Stomach (tissue), 9 donors: ENCODE results near the gene PLEKHH2. TPM values are rescaled to one million over a fixed set of nuclear protein-coding genes. Genes with fewer than 3 reads are reported as not detected.

ENCODE experiments used
- DNase-seq, 2 donors: peaks; one replicate each; pipeline versions ENCODE4 v3.0.0 to v3.0.0-alpha.2; 2013 to 2019
- H3K27ac ChIP-seq, 5 donors: fragments of 200-600 bp in 4 of 5; sonication (generic) in 4 of 5; one replicate each; pipeline ENCODE4 v1.5.1; 2013 to 2019; ENCODE audit warnings: mild to moderate bottlenecking in 1 of 5, moderate library complexity in 1 of 5
- H3K27me3 ChIP-seq, 3 donors: fragments of 200-600 bp; sonication (generic); one replicate each; pipeline ENCODE4 v1.5.1; 2017 to 2019; ENCODE audit warnings: mixed run types in 1 of 3
- H3K36me3 ChIP-seq, 4 donors: fragments of 200-600 bp; sonication (generic); 1 replicate in 3 of 4; 2 replicates in 1 of 4; pipeline ENCODE4 v1.5.1; 2016 to 2019
- H3K4me1 ChIP-seq, 4 donors: fragments of 200-600 bp; sonication (generic); one replicate each; pipeline ENCODE4 v1.5.1; 2016 to 2019
- H3K4me3 ChIP-seq, 4 donors: fragments of 200-600 bp; sonication (generic) in 3 of 4; one replicate each; pipeline ENCODE4 v1.5.1; 2016 to 2019; ENCODE audit warnings: mild to moderate bottlenecking in 1 of 4
- H3K9me3 ChIP-seq, 4 donors: fragments of 200-600 bp; sonication (generic); one replicate each; pipeline ENCODE4 v1.5.1; 2016 to 2019
- CTCF ChIP-seq, 7 experiments: fragments of 450-650 bp in 4 of 7; fragments of 200-600 bp in 3 of 7; sonication (generic) in 3 of 7; IDR thresholded peaks; one replicate each; pipeline ENCODE4 v1.5.1; 2016 to 2019; ENCODE audit warnings: antibody characterized with exemption in 7 of 7, control low read depth in 2 of 7, mild to moderate bottlenecking in 1 of 7
- EP300 ChIP-seq: sonication (generic); formaldehyde crosslinking; IDR thresholded peaks from one replicate; pipeline ENCODE4 v1.6.1; 2017; ENCODE audit warnings: antibody characterized with exemption
- POLR2A ChIP-seq, 4 donors: fragments of 450-650 bp; IDR thresholded peaks; one replicate each; pipeline ENCODE4 v1.6.1; 2016; ENCODE audit warnings: antibody characterized with exemption in 4 of 4, control low read depth in 2 of 4, mild to moderate bottlenecking in 1 of 4, moderate library complexity in 1 of 4
- POLR2AphosphoS5 ChIP-seq, 3 donors: sonication (generic); formaldehyde crosslinking; IDR thresholded peaks; one replicate each; pipeline ENCODE4 v1.6.1; 2016; ENCODE audit warnings: antibody characterized with exemption in 3 of 3
- WGBS, 5 donors: extraction: QIAGEN DNeasy Blood & Tissue Kit in 3 of 5; methylation state at CpG; one replicate each; pipeline versions ENCODE4 v1.1.5 to v1.1.7; 2013 to 2018; 5-methylcytosine and 5-hydroxymethylcytosine counted together
- intact Hi-C: fragments of 100-400 bp; cut with DNase I; formaldehyde crosslinking; loops from one replicate; pipeline ENCODE4 v1.15.1; 2023; ENCODE audit warnings: low total_unique reads
- polyA plus RNA-seq, 3 donors: library from polyadenylated mRNA; stranded (reverse); fragments of 200-250 nt; gene quantifications; one replicate each; pipeline ENCODE4 v1.2.3, GENCODE V29; 2013
- total RNA-seq, 5 donors: library from RNA; depleted of rRNA; stranded (reverse); fragments of >200 nt; gene quantifications; one replicate each; pipeline versions ENCODE4 v1.1.0 to v1.2.3, GENCODE V29; 2014 to 2016
- donor health status: healthy with polysubstance abuse.
- donor health status: Bipolar disorder and iron deficiency.
- donor health status: healthy.

Gene PLEKHH2
- total and polyA plus RNA-seq, 8 donors = 1.8 to 130 (median 11.1) TPM

DNA sequence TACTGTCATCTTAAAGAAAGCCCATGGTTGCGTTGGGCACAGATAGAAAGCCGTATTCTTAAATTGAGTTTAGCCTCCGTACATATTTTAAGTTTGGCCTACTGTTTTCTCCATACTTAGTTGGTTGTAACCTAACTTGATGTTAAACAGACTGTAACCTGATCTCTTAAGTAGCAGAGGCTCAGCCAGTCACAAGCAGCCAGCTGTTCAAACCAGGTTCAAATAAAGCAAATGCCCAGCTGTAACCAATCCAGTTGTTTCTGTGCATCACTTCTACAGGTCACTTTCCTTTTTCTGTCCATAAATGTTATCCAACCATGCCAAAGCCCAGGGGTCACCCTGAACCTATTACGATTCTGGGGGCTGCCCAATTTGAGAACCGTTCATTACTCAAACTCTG lies 31.2 kb upstream of the PLEKHH2 start:
- Histone ChIP-seq H3K4me3 (no peak overlapping the region), H3K4me1 (no peaks in the 10 kb centered on the region), H3K9me3 (no peaks in the 10 kb centered on the region), H3K36me3 (no peaks in the 10 kb centered on the region), H3K27me3 (no peaks in the 10 kb centered on the region), H3K27ac (no peak overlapping the region)
- no peak for DNase-seq
- intact Hi-C loops = no loop called here
- TF ChIP-seq POLR2A (IDR thresholded peaks at IDR 0.05) = no peak
- TF ChIP-seq CTCF (IDR thresholded peaks at IDR 0.05) = no peak
- no peak for TF ChIP-seq EP300
- TF ChIP-seq POLR2AphosphoS5 (IDR thresholded peaks at IDR 0.05) = no peak
- 86 to 90% (median 88%) methylated on average over 5 of the region's 5 CpGs for WGBS, 5 donors

GRCh38 chr2:43609290-43609918 lies 27.7 kb upstream of the PLEKHH2 start:
- Histone ChIP-seq H3K9me3 (no peaks in the 10 kb centered on the region), H3K27me3 (no peaks in the 10 kb centered on the region), H3K27ac (no peak overlapping the region), H3K36me3 (no peaks in the 10 kb centered on the region), H3K4me3 (no peak overlapping the region), H3K4me1 (peaks cover 0 to 7% (median 3%) of the 10 kb centered on the region in 4 donors)
- 32 to 44% (median 38%) methylated on average over 6 of the region's 6 CpGs for WGBS, 5 donors
- no peak for TF ChIP-seq EP300
- TF ChIP-seq POLR2A (IDR thresholded peaks at IDR 0.05) = no peak
- peak in 5 of 7 experiments; percentile 42 to 68 (median 62) for TF ChIP-seq CTCF (IDR thresholded peaks at IDR 0.05)
- TF ChIP-seq POLR2AphosphoS5 (IDR thresholded peaks at IDR 0.05) = no peak
- intact Hi-C loops = no loop called here
- DNase-seq = peak in 1 of 2 donors; percentile 80

GRCh38 chr2:43610361-43610760 lies 26.7 kb upstream of the PLEKHH2 start:
- Histone ChIP-seq H3K4me3 (no peak overlapping the region), H3K4me1 (peaks cover 0 to 7% (median 3%) of the 10 kb centered on the region in 4 donors), H3K36me3 (no peaks in the 10 kb centered on the region), H3K27ac (no peak overlapping the region), H3K27me3 (no peaks in the 10 kb centered on the region), H3K9me3 (no peaks in the 10 kb centered on the region)
- DNase-seq = no peak
- 84 to 97% (median 92%) methylated on average over 4 of the region's 4 CpGs for WGBS, 5 donors
- TF ChIP-seq POLR2A (IDR thresholded peaks at IDR 0.05) (no peak), EP300 (no peak), POLR2AphosphoS5 (IDR thresholded peaks at IDR 0.05) (no peak), CTCF (IDR thresholded peaks at IDR 0.05) (no peak)
- intact Hi-C loops = no loop called here

DNA sequence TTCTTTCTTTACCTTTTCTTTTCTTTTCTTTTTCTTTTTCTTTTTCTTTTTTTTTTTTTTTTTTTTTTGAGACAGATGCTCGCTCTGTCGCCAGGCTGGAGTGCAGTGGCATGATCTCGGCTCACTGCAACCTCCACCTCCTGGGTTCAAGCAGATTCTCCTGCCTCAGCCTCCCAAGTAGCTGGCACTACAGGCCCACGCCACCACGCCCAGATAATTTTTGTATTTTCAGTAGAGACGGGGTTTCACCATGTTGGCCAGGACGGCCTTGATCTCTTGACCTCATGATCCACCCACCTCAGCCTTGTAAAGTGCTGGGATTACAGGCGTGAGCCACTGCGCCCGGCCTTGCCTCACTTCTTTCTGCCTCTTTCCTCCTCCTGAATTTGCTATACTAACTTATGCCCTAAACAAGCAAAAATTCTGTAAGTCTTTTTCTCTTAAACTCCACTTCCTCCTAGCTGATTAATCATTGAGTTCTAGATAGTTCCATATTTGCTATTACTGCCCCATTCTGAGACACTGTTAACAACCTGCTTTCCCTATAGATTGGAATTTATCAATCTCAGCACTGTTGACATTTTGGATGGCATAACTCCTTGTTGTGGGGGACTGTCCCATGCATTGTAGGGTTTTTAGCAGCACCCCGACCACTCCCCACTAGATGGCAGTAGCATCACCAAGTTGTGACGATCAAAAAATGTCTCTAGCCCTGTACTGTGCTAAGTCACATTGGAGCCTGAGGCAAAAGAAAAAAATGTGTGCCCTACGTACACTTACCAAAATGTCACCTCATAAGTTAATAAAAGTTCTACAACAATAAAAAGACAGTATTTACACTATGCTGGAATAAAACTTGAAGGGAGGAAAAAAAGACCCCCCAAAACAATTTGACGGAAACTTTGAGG lies 24.8 kb upstream of the PLEKHH2 start:
- H3K36me3 ChIP-seq = no peaks in the 10 kb centered on the region
- no peaks in the 10 kb centered on the region for H3K27me3 ChIP-seq
- H3K4me3 ChIP-seq = no peak overlapping the region
- peaks cover 0 to 7% (median 3%) of the 10 kb centered on the region in 4 donors for H3K4me1 ChIP-seq
- peak in 5 of 7 experiments; percentile 35 to 82 (median 63) for TF ChIP-seq CTCF (IDR thresholded peaks at IDR 0.05)
- no peak for TF ChIP-seq POLR2AphosphoS5 (IDR thresholded peaks at IDR 0.05)
- intact Hi-C loops = no loop called here
- peak overlapping the region in 1 of 5 donors; percentile 16 for H3K27ac ChIP-seq
- no peaks in the 10 kb centered on the region for H3K9me3 ChIP-seq
- 57 to 65% (median 60%) methylated on average over 14 of the region's 14 CpGs for WGBS, 5 donors
- peak; percentile 68 to 91 for DNase-seq
